Skin of body (tissue), 2 donors: ENCODE data around the gene KLHL24. TPM values are rescaled to one million over a fixed set of nuclear protein-coding genes. Genes with fewer than 3 reads are reported as not detected.
A peak's percentile ranks its signal among the peaks of the same experiment; 100 is the strongest.
"Not testable (repeated sequence)": the region's sequence is repeated elsewhere in the genome, so short reads cannot be mapped to it uniquely, and the experiment has no call there.

ENCODE experiments used
- DNase-seq: peaks from one replicate; lab custom pipeline; 2025; lab: John Stamatoyannopoulos, UW
- total RNA-seq: library from RNA; depleted of rRNA; stranded (reverse); fragments of >200 nt; gene quantifications from one replicate; pipeline ENCODE4 v1.2.3, GENCODE V29; 2014

KLHL24 gene
- total RNA-seq, 1 donor from 2014 or later = 101 TPM

- DNase-seq = no peak
Measured at GRCh38 chr3:183634707-183635106, 716 bp upstream of the KLHL24 start.

DNA sequence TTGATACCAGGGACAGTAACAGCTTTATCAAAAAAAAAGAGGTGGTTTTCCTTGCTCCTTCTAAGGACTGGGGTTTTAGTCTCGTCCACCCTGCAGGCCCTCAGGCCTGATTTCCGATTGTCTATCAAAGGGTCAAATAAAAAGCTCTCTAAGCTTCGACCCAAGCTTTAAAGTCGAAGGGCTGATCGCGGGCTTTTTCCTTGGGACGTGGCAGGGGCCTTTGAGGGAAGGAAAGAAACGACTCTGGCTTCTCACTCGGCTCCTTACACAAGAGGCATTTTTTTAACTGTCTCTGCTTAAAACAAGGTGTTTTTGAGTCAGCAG, 354 bp upstream of the KLHL24 start:
- no peak for DNase-seq

DNA sequence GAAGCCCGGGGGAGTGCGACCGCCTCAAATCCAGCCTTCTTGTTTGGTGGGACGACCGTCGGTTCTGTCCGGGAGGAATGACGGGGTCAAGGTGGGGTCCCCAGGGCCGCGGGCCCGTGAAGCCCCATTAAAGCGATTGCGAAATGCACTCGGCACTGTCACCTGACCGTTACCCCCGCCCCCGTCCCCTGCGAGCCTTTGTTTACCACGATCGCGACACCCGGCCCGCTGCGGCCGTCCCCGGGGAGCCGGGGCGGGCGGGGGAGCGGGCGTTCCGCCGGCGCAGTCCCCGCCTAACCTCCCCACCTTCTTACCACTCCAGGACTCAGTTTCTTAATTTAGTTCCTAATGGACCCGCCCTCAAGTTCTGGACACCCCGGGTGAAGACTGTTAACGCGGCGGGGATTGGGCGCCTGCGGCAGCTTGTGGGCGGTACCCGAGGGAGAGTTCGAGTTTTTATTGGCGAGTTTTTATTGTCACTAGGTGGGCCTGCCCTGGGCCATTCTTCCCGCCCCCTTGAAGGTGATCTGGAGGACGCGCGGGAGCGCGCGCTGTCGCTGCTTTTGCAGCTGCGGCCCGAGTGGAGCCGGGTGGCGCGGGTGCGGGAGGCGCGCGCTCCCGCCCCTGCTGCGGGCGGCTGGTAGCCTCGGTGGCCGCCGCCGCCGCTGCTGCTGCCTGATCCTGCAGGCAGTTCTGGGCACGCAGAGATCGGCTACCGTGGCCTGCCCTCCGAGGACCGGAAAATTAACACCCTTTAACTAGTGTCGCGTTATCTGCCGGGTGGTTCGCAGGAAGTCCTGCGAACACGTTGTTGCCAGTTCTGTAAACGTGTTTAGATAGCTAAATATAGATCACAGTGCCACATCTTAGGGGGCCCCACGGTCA, 1.0 kb downstream of the KLHL24 start:
- peak; percentile 93 for DNase-seq

DNA sequence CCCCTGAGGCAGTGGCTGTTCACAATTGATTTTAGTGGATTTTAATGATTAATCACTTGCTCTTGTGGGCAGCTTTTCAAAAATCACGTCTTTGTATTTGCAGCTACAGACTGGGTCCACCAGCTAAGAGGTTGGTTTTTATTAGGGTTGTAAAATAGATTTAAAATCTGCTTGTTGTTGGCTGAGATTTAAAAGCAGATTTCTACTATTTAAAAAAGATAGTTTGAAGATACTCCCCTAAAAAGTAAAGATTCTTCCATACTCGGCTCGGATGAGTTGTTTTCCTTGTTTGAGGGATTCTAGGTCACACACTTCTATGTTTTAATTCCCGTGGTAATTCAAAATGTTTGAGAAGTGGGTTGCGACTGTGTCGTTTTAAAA, 1.7 kb downstream of the KLHL24 start:
- no peak for DNase-seq

- DNase-seq = not testable (repeated sequence)
Measured at GRCh38 chr3:183637633-183638032, 2.2 kb downstream of the KLHL24 start.

DNA sequence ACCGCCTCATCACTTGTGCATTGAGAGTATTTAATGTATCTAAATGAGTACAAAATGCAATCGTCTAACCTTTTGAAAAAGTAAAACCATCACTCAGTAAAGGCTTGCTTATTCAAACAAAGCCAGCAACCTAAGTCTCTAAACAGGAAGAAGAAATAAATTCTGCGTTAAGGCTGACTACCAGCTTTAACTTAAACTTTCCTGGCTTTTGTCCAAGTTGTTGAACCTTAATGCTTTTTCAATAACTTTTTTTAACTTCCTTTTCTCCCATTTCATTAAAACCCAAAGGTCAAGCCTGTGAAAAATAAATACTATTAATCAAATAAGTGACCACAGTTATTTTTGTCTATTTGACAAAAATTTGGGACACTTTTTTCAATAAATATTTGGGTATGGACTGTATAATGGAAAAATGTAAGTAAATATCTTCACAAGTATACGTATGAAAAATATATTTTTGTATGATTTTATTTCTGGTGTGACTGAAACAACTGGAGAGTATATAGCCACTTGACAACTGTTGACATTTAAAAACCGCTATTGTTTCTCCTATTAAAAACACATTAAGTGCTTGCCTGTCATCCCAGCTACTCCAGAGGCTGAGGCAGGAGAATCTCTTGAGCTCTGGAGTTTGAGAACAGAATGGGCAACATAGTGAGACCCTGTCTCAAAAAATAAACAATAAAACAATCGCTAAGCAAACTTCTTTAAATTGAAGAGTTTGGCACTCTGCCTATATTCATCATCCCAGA, 2.9 kb downstream of the KLHL24 start:
- no peak for DNase-seq

DNA sequence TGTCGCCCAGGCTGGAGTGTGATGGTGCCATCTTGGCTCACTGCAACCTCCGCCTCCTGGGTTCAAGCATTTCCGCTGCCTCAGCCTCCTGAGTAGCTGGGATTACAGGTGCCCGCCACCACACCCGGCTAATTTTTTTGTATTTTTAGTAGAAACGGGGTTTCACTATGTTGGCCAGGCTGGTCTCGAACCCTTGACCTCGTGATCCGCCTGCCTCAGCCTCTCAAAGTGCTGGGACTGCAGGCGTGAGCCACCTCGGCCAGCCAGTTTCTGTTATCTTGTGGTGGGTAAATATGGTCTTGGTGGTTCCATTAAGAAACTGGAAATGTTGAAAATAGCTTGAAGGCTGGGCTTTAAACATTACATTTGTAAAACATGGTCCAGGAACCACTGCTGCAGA, 5.2 kb downstream of the KLHL24 start:
- not testable (repeated sequence) for DNase-seq

- no peak for DNase-seq
Measured at GRCh38 chr3:183641882-183642281, 6.5 kb downstream of the KLHL24 start.

DNA sequence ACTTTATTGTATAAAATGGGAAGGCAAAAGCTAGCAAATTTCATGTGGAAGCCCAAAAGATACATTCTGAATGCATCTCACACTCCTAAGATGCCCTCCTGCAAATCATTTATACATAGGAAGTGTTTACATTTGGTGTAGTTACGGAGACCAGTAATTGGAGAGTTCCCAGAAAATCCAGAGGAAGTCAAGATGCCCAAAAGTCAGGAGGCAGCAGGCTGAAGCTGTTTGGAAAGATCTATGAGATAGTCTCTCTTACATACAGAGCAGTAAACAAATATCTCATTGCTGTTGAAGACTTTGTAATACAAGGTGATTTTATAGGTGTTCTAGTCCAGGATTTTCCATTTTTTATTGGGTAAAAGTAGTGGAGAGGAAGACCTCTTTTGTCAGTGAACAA, 8.8 kb downstream of the KLHL24 start:
- DNase-seq = no peak

DNA sequence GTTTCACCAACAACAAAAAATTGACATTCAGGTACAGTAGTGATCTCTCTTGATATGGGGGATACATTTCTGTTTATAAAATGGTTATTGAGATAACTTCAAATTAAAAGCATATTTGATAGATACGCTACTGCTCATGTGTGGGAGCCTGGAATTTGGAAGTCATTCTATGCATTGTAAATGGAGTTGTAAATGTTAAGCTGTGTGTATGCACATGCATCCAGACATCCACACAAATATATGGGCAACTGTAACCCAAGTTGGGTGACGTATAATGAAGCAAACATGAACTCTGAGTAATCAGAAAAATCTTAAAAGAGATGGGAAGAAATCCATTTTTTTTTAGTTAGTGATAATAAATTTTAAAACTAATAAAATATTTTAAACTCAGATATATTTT, 9.8 kb downstream of the KLHL24 start:
- no peak for DNase-seq

GRCh38 chr3:183650554-183650953, 15.1 kb downstream of the KLHL24 start:
- DNase-seq = no peak

DNA sequence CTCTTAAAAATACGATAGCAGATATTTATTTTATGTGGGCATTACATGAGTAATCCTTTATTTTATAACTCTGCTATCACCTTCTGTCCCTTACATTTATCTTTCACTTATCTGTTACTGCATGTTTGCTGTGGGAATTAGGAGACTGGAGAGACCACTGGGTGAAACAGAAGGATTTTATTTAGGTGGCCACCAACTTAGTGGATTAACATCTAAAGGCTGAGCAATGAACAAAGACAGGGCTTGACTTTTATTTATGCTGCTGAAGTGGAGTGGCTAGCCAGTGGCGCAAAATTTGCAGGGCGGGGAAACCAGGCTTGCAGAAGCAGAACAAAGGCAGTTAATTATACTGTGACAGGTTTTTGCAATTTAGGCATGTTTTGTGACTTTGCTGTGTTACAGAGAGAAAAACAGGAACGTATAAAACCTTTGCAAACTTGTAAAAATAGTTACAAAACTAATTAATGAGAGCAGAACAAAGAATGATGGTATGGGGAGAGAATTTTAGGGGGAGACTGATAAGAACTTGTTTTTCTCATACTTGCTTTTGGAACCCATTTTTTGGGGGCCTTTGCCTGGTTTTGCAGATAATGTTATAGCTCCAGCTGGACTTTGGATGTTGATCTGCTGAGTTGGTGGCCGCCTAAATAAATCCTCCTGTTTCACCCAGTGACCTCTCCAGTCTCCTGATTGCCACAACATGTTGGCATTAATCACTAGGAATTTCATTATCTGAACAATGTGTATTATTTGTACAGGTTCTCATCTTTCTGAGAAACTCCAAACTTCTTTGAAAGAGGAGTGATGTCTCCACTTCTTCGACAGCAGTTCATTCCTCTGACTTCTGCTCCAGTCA, 18.0 kb downstream of the KLHL24 start:
- DNase-seq = no peak

GRCh38 chr3:183654727-183655126, 19.3 kb downstream of the KLHL24 start:
- no peak for DNase-seq

DNA sequence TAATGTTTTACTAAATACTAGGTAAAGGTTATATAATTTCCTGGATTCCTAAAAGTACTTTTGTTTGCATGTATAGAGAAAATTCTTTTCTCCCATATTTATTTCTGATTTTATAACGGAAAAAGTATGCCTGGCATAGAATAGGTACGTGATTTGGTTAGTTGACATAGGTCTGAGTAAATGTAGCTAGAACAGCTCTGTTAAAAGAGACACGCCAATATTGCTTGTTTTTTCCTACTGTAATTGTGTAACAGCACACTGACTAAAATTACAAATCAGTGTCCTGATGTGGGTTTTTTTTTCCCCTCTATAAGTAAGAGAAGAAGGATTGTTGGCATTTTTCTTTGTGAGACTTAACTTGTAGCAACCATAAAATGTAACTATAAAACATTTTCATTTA, 26.7 kb downstream of the KLHL24 start:
- no peak for DNase-seq

DNA sequence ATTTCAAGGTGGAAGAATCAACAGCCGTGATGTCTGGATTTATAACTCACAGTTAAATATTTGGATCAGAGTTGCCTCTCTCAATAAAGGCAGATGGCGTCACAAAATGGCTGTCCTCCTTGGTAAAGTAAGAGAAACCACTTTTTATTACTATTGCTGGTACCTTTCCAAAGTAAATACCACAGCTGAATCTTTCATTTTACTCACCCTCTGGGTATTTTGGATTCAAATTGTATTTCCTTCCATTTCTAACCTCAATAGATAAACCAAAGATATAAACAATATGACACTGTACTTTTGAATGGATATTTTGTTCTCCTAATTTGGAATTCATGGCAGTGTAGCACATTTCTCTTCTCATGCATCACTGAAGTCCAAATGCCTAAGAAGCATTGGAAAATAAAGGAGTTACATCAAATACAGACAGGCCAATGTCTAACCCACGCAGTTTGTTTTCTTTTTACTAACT, 29.5 kb downstream of the KLHL24 start:
- DNase-seq = no peak

GRCh38 chr3:183680061-183680460, 44.6 kb downstream of the KLHL24 start:
- DNase-seq = no peak

- DNase-seq = no peak
Measured at GRCh38 chr3:183687705-183688104, 52.3 kb downstream of the KLHL24 start.

GRCh38 chr3:183688874-183689273, 53.5 kb downstream of the KLHL24 start:
- no peak for DNase-seq

- DNase-seq = not testable (repeated sequence)
Measured at GRCh38 chr3:183689621-183690020, 54.2 kb downstream of the KLHL24 start.

DNA sequence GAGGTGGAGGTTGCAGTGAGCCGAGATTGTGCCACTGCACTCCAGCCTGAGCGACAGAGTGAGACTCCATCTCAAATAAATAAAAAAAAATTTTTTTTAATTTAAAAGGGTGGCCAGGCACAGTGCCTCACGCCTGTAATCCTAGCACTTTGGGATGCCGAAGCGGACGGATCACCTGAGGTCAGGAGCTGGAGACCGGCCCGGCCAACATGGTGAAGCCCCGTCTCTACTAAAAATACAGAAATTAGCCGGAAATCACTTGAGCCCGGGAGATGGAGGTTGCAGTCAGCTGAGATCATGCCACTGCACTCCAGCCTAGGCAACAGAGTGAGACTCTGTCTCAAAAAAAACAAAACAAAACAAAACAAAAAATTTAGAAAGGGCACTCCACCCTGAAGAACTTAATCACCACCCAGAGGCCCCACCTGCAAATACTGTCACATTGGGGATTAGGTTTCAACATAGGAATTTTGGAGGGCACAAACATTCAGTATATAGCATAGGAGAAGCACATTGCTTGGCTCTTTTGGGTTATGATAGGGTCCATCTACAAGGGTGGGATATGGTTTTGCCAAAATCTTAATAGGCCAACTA, 55.1 kb downstream of the KLHL24 start:
- no peak for DNase-seq

GRCh38 chr3:183692436-183692835, 57.0 kb downstream of the KLHL24 start:
- DNase-seq = no peak
